Effector CD8-positive, alpha-beta T cell (primary cell): ENCODE results near the gene KCNK18.
"Not testable (repeated sequence)": the region's sequence is repeated elsewhere in the genome, so short reads cannot be mapped to it uniquely, and the experiment has no call there.

Experiments used
- DNase-seq: peaks from one replicate; lab custom pipeline; 2025; lab: John Stamatoyannopoulos, UW

The KCNK18 gene

DNA sequence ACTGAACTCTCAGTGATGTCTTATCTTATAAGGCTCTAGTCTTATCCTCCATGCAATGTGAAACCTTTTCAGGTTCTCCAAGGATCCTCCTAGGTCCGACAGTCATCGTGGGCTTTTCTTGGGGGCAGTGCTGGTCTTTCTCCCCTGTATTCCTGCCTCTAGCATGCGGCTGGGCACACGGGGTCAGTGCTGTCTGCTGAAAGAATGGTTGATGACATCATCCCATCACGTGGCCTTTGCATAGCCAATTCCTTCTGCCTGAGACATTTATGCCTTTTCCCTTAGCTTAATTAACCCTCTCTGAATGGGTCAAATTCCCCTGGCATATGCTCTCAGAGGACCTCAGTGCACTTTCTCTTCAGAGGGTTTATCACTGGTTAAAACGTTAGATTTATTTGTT is 27.0 kb upstream of the KCNK18 start:
- DNase-seq: no peak

DNA sequence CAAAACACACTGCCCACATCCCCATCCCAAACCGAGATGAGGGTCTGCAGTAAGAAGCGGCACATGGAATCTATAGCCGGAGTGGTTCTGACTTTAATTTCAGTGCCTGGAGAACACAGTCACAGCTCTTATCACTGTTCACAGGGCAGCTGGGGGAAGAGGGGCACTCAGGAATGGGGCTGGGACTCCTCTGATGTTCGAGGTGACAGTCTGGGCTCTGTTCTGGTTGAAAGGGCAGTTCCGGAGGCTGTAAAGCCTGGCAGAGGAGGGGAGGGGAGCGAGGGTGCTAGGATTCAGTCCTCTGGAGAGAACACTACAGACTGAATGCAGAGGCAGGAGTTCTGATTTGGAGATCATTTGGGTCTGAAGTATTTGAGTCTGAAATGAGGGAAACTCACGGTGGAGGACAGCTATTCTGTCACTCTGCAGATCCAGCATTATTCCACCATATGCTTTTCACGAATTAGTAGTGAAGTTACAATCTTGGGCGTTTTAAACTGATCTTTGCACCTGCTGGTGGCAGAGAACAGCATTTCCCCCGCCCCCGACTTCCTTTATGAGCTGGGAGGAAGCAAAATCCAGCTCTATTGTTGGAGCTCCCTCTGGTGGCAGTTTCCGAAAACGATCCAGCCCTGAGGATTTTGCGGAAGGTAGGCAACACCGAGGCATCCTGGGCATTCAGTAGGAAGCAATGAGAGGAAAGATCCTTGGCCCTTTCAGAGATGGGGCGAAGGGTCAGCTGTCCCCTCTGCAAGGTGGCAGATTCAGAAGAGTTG is 22.7 kb upstream of the KCNK18 start:
- peak; percentile 68 for DNase-seq

DNA sequence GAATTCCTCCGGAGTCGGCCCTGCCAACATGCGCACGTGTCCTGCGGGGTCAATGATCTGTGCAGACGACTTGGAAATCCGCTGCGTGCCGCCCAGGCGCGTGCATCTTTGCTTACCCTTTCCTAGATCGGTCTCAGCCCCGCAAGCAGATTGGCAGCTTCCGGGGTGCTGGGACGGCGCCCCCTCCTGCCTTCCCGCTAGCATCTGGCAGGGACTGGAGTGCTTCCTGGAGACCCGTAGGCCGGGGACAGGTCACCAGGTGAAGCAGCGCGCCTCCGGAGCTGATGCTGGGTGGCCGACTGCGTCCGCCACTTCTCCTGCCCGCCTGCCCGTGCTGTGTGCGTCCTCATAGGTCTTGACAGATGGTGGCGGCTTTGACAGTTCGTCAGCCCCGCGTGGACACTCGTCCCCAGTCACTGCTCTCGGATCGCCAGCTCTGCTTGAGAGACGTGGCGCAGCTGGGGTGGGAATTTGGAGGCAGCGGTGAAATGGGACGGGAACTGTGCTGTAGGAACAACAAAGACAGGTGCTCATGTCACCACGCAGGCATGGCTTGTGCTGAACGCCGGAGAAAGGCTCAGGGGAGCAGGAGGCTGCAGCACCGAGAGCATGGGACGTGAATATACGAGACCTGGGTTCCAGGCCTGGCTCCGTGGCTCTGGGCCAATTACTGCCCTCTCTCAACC is 21.9 kb upstream of the KCNK18 start:
- DNase-seq: peak; percentile 25

DNA sequence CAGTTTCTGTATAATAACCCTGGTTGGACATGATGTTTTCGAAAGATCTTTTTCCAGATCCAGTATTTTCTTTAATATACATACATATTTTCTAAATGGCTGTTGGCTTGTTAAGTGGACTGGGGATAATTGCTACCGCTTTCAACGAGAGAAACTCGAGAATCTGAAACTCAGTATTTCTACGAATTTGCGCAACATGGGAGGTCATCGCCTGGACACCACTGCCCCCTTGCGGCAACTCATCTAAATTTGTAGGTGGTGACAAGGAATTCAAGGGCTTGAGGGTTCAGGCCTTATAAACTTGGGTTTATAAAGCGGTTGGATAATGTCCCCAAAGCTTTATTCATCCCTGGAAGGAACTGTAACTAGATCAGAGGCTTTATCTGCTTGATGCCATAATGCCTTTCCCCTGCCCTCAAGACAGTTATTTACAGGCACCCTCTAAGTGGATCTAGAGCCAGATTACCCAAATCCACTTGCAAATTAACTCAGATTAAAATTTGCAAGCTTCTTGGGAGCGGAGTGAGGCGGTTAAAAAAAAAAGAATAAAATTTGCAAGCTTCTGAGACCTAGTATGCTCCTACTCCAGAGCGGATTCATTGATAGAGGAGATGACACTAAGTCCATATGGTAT is 21.3 kb upstream of the KCNK18 start:
- DNase-seq: peak; percentile 48

DNA sequence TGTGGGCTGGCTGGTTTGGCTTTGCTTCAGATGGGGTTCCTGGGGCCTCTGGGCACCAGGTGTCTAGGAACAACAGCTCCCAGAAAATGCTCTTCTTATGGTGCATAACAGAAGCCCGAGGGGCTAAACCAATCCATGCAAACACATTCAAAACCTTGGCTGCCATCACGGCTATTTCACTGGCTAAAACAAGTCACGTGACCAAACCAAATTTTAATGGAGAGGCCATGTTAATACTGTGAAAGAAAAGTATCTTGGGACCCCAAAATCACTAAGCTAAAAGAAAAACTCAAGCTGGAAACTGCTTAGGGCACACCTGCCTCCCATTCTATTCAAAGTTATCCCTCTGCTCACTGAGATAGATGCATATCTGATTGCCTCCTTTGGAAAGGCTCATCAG is 19.1 kb upstream of the KCNK18 start:
- DNase-seq: no peak

DNA sequence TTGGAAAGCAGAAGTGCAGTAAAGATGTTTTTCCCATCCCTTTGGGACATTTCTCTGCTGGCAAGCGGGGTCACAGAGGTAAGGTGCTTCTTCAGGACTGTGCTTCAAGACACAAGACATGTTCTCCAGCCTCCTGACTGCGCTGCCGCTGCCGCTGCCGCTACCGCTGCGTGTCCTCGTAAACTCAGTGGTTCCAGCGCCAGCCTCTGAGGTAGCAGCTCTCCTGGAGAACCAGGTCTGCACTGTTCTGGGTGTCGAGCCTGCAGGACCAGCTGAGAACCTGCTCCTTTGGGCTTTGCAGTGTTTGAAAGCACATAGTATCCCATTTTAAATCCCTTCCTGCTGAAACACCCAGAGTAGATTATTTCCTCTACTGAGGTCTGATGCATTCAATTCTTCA is 13.0 kb upstream of the KCNK18 start:
- no peak for DNase-seq

DNA sequence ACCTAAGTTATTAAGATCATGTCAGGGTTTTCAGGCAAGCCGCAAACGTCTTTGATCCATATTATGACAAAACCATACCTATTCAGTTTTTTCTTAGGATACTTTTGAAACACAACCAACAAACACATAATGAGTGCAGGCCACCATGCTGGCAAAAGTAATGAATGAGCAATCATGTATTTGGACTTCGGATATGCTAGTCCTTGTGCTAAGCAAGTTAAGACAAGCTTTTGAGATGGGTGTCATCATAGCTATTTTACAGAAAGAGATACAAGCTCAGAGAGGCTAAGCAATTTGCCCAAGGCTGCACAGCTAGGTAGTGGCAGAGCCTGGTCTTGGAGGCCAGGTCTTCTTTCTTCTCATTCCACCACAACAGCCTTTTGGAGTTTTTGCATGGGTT is 12.5 kb upstream of the KCNK18 start:
- DNase-seq: no peak

DNA sequence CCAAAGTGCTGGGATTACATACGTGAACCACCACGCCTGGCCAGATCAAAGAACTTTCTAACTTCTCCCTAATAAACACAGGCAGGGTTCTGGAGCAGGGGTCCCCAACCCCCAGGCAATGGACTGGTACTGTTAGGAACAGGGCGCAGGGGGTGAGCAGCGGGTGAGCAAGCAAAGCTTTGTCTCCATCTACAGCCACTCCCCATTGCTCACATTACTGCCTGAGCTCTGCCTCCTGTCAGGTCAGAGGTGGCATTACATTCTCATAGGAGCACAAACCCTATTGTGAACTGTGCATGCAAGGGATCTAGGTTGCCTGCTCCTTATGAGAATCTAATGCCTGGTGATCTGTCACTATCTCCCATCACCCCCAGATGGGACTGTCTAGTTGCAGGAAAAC is 11.5 kb upstream of the KCNK18 start:
- not testable (repeated sequence) for DNase-seq

DNA sequence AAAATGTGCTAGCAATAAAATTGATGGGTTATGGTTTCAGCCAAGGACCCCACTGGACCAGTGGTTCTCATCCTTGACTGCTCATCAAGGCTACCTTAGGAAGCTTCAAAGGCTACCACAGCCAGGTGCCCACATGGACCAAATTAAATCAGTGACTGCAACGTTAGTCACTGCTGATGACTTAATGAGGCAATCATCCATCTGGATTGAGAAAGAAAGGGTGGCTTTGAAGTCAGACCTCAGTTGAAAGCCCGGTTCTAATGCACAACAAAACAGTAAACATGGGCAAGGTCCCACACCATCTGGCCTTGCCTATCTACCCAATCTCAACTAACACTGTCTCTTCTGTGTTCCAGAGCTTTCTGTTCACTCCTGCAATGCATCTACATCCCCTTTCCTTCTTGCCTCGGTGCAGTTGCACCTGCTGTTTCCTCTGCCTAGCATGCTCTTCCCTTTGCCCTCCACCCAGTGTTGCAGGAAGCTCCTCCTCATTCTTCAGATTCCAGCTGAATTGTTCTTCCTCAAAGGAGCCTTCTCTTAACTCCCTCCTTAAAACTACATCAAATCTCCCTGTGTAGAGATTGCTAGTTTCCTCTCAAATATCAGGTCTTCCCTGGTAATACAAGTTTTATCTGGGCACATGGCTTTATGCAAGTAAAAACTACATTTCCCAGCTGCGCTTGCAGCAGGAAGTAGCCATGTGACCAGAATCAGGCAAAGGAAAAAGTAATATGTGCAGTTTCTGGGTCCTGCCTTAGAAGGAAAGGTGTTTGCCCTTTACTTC is 10.3 kb upstream of the KCNK18 start:
- no peak for DNase-seq

DNA sequence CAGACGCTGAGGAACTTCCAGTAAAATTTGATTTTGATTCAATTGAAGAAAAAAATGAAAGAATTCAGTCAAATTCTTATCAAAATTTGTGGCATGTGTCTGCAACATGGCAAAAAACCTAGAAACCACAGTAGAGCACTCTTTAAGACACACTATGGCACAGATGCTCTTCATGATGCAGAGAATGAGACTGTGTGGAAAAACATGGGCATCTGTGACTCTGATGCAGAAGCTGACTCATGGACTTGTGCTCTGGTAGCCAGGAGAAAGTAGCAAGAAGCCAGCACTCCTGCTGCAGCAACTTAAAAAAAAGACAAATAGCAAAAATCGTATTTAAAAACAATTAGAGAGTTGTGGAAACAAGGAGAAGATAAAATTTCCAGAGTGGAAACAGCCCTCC is 8.9 kb upstream of the KCNK18 start:
- no peak for DNase-seq

DNA sequence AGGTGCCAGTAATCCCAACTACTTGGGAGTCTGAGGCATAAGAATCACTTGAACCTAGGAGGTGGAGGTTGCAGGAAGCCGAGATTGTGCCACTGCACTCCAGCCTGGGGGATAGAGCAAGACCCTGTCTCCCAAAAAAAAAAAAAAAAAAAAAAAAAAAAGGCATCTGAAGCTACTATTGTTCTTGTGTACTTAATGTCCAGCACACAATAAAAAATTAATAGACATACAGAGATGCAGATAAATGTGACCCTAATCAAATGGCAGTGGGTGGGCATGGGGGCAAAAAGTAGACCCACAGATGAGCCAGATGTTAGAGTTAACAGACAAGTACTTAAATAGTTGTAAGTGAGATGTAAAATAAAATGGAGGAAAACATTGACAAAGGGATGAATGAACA is 7.7 kb upstream of the KCNK18 start:
- DNase-seq: no peak

DNA sequence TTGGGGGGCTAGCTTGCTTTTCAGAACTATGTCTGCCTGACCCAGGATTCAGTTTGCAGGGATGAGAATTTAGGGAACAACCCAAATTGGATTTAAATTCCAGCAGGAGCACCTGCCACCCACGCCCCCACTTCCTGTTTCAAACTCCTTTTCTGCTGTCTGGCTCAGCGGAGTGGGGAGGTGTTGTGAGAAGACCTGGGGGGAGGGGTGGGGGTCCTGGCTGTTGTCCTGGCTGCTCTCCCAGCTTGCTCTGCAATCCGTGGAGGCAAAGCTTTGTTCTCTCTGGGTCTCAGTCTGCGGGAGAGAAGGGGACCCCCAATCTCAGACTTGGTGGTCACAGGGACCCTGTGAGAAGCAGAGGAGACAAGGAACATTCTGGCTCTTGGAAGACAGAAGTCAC is 799 bp downstream of the KCNK18 start:
- DNase-seq: no peak

DNA sequence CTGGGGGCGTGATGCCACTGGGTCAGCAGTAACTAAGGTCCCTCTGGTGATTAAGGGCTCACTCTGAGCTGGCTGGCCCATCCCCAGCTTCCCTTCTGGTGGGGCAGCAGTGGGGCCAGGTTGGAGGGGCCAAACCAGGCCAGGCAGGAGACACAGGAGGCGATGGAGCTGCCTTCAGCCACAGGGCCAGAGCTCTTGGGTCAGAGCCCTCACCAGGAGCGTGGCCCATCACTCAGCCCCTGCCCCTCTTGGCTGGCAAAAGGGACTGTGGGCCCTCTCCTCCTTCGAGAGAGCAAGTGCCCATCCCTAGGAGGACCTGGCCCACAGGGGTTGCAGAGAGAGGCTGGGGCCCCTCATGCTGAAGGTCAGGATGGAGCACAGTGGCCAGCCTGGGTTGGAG is 4.5 kb downstream of the KCNK18 start:
- no peak for DNase-seq

DNA sequence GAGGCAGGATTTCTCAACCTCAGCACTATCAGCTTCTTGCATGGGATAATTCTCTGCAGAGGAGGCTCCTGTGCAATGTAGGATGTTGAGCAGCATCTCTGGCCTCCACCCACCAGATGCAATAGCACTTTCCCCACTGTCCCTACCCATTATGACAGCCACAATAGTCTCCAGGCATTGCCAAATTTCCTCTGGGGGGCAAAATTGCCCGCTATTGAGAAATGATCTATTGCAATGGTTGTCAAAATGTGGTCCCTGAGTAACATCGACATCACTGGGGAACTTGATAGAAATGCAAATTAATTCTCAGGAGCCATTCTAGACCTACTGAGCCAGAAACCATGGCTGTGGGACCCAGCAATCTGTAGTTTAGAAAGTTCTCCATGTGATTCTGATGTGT is 7.0 kb downstream of the KCNK18 start:
- DNase-seq: no peak

DNA sequence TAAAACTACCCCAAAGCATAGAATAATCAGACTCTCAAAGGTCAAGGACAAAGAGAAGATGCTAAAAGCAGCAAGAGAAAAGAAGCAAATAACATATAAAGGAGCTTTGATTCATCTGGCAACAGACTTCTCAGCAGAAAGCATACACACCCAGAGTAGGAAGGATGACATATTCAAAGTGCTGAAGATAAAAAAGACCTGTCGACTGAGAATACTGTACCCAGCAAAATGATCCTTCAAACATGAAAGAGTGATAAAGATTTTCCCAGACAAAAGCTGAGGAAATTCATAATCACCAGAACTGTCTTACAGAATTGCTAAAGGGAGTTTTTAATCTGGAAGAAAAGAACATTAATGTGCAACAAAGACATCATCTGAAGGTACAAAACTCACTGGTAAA is 14.9 kb downstream of the KCNK18 start:
- DNase-seq: no peak

DNA sequence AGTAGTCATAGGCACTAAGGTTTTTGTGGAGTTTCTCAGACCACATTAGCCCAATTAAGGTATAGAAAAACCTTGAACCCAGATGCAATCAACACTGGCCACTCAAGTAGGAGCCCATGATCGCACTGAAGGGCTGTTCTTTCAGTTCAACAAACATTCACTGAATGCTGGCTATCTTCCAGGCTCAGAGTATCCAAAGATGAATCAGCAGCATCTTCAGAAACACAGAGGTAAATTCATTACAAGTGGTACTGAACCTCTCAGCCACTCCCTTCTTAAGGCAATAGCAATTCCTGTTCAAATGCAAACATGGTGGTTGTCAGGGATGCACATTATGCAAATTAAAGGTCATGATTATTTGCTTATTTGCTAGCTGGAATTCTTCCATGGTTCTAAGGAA is 17.1 kb downstream of the KCNK18 start:
- DNase-seq: no peak

DNA sequence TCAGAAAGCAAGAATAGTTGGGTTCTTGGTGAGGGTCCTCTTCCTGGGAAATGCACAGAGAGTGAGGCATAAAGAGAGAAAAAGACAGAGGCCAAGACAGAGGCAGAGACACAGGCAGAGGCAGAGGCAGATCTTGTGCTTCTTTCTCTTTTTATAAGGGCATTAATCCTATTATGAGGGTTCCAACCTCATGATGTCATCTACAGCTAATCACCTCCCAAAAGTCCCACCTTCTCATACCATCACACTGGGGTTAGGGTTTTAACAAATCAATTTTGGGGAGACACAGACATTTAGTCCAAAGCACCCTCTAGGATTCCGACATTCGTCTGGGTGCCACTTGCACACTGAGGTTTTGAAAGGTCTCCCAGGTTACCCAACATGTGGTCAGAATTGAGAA is 17.8 kb downstream of the KCNK18 start:
- DNase-seq: no peak

DNA sequence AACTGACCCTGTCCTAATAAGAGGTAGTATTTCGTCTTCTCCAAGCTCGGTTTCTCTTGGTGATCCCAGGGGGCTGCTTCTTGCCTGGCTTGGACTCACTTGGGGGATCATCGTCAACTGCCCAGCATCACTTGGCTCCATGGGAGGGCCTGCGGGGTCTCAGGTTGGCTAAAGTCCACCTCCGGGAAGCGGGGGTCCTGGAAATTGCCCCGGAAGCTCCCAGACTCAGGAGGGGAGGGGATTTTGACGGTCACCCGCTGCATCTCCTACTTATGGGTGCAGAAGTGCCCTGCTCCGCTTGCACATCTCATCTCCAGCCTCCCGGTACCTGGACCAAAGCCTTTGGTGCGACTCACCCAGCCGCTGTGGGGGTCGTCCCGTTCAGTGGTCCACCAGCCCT is 18.7 kb downstream of the KCNK18 start:
- no peak for DNase-seq

DNA sequence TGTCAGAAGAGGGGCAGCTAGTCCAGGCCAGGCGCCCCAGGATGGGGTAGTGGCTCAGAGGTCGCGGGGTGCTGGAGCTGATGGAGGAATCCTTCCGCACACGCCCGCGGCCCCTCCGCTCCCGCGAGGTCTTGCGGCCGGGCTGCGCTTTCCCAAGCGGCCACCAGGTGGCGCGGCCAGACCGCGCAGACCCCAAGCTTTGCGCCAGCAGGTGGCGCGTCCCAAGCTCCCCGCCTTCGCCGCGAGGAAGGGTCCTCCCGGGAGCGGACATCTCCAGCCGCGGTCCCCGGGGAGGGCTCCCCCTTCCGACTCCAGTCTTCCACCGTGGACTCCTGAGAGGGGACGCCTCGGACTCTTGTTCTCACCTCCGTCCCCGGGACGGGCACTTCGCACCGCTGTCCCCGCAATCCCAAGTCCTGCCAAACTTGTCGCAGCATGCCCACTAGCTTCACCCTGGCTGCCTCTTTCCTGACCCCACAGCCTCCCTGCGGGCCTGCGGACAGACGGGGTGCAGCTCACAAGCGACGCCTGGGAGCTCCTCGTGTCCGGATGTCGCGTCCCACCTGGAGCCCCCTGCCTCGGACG is 19.4 kb downstream of the KCNK18 start:
- DNase-seq: peak; percentile 58

DNA sequence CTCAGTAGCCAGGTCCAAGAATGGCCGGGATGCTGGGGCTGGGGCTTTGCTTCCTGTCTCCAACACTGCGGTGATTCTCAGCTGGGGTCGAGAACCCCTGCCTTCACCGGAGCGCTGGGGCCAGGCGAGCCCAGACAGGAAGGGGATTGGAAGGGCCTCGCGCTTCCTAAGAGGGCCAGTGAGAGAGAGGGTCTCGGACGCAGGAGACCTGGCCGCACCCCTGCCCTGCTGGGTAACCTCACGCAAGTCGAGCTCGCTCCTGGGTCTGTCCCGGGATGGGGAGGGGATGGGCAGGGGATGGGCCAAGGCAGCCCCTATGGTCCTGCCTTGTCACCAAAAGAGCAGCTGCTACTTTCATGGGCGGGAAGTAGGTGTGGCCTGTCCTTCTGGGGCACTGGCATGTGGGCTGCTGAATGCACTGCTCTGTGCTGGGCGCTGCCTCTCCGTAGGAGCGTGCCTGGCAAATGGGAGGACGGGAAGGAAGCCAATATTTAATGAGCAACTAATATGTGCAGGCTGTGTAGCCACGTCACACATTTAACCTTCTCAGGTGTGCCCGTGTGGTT is 20.0 kb downstream of the KCNK18 start:
- peak; percentile 12 for DNase-seq

DNA sequence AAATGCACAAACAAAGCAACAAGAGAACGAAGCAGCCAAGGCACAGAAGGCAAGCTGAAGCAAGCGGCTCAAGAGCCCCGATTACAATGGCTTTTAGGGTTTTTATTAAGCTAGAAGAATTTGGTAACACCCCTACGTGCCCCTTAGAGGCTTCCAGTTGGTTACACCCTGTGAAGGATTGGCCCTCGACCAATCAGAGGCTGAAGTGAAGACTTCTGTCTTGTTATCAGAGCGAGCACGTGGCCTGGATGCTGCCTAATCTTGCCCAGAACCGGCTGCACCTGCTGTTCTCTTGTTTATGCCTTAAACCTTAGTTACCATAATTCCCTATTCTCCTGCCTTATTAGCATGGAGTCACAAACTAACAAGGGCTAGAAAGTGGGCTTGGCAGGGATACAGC is 21.4 kb downstream of the KCNK18 start:
- no peak for DNase-seq
